ENCODE results near the gene CSTF2T.

DNA sequence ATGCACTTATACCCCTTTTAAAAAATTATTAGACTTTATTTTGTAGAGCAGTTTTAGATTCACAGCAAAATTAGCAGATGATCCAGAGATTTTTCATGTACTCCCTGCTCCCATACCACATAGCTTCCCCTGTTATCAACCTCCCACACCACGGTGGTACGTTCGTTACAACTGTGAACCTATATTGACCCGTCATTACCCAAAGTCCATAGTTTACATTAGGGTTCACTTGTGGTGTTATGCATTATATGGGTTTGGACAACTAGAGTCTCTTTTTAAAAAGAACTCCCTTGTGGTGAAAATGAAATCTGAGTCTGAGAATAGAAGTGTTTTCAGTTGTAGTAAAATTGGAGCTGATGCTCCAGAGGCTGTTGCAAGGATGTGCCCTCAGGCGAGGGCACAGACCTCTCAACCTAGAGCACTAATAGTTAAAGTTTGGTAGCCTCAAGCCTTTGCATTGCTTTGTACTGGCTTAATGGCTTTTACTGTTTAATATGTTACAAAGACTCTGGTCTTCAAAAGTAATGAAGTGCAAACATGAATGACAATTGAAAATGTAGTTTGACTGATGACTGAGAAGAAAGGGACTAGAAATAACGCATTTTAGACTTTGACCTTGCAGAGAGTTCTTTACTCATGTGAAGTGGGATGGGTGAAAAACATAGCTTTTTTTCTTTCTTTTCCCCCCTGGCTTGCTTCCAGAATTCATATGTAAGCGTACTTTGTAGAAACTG is 30.6 kb upstream of the CSTF2T start:
- TF ChIP-seq POLR2A (IDR thresholded peaks at IDR 0.05): no peak
- TF ChIP-seq, protein P1, sequence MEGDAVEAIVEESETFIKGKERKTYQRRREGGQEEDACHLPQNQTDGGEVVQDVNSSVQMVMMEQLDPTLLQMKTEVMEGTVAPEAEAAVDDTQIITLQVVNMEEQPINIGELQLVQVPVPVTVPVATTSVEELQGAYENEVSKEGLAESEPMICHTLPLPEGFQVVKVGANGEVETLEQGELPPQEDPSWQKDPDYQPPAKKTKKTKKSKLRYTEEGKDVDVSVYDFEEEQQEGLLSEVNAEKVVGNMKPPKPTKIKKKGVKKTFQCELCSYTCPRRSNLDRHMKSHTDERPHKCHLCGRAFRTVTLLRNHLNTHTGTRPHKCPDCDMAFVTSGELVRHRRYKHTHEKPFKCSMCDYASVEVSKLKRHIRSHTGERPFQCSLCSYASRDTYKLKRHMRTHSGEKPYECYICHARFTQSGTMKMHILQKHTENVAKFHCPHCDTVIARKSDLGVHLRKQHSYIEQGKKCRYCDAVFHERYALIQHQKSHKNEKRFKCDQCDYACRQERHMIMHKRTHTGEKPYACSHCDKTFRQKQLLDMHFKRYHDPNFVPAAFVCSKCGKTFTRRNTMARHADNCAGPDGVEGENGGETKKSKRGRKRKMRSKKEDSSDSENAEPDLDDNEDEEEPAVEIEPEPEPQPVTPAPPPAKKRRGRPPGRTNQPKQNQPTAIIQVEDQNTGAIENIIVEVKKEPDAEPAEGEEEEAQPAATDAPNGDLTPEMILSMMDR (IDR thresholded peaks at IDR 0.05): no peak

All from tibial nerve (tissue), 3 donors.